HepG2 (cell line): Measurements from ENCODE around the gene CDC27. TPM values are rescaled to one million over a fixed set of nuclear protein-coding genes. Genes with fewer than 3 reads are reported as not detected.

Experiments used
- ATAC-seq: fragments of 200-7000 bp; cut with Tn5 transposase; 3 replicates; pipeline ENCODE4 v1.9.1; 2020; ENCODE audit warnings: mild to moderate bottlenecking, moderate library complexity
- BruUV-seq: library from RNA; stranded (reverse); fragments of 400-500 nt; replicated peaks from 2 replicates; lab custom pipeline; 2021; lab: Mats Ljungman, UMichigan
- CTCF ChIA-PET: fragments of 300-600 bp; formaldehyde crosslinking; extraction: SDS; loops from one replicate; lab custom pipeline; 2021; ENCODE audit warnings: low total read pairs, inconsistent platforms, low intra/inter-chr PET ratio; lab: Yijun Ruan, JAX
- POLR2A ChIA-PET: fragments of 350-600 bp; sonication (Branson Sonifier 250); formaldehyde crosslinking; loops from one replicate; lab custom pipeline; 2020; ENCODE audit warnings: antibody characterized with exemption, inconsistent platforms; lab: Yijun Ruan, JAX
- DNase-seq: peaks from one replicate; pipeline ENCODE4 v3.0.0-alpha.2; 2015; ENCODE audit warnings: low spot score
- FAIRE-seq: peaks from 3 replicates; lab custom pipeline; 2011; peaks lifted over from hg19 to GRCh38; lab: Jason Lieb, UNC
- H2AFZ ChIP-seq: one replicate; pipeline ENCODE4 v1.6.1; 2011; ENCODE audit warnings: low read length, inconsistent platforms
- H3K27ac ChIP-seq: fragments of 300-600 bp; 3 replicates; pipeline ENCODE4 v1.8.0; 2011; ENCODE audit warnings: mixed run types, mild to moderate bottlenecking, mixed read lengths, low read length, inconsistent platforms; ENCODE audit not compliant: insufficient read depth; ENCODE audit errors: extremely low read length
- H3K27me3 ChIP-seq, 2 experiments: fragments of 200-600 bp in 1 of 2; 2 replicates in 1 of 2; 3 replicates in 1 of 2; pipeline versions ENCODE4 v1.6.0 to v1.8.0; 2011; ENCODE audit warnings: low read length in 2 of 2, mild to moderate bottlenecking in 2 of 2, moderate library complexity in 2 of 2, inconsistent platforms in 1 of 2; ENCODE audit not compliant: insufficient read depth in 2 of 2, control insufficient read depth in 1 of 2
- H3K36me3 ChIP-seq, 2 experiments: fragments of 200-600 bp in 1 of 2; replicated peaks in 1 of 2; 2 replicates in 1 of 2; 3 replicates in 1 of 2; pipeline versions ENCODE4 v1.5.1 to v1.8.0; 2011; ENCODE audit warnings: low read length in 2 of 2, inconsistent platforms in 1 of 2; ENCODE audit not compliant: insufficient read depth in 2 of 2, control insufficient read depth in 1 of 2
- H3K4me1 ChIP-seq: 2 replicates; pipeline ENCODE4 v1.5.1; 2012; ENCODE audit warnings: low read length, inconsistent platforms; ENCODE audit not compliant: insufficient read depth
- H3K4me2 ChIP-seq: 2 replicates; pipeline ENCODE4 v1.6.0; 2011; ENCODE audit warnings: low read depth, low read length, inconsistent platforms
- H3K4me3 ChIP-seq, 3 experiments: fragments of 200-600 bp in 1 of 3; sonication (generic), shearing (Covaris generic) in 1 of 3; replicated peaks in 1 of 3; 2 replicates each; pipeline ENCODE4 v1.5.1; 2011 to 2016; ENCODE audit warnings: low read length in 3 of 3, inconsistent platforms in 2 of 3, low read depth in 2 of 3, mild to moderate bottlenecking in 2 of 3, control low read depth in 1 of 3, mixed read lengths in 1 of 3; ENCODE audit not compliant: insufficient read depth in 1 of 3
- H3K79me2 ChIP-seq: one replicate; pipeline ENCODE4 v1.6.1; 2011; ENCODE audit warnings: low read length, inconsistent platforms; ENCODE audit not compliant: insufficient read depth
- H3K9ac ChIP-seq: 2 replicates; pipeline ENCODE4 v1.6.0; 2011; ENCODE audit warnings: mild to moderate bottlenecking, low read depth, low read length, inconsistent platforms; ENCODE audit not compliant: insufficient read depth
- H3K9me3 ChIP-seq: 2 replicates; pipeline ENCODE4 v1.5.1; 2012; ENCODE audit warnings: mild to moderate bottlenecking, low read length
- H4K20me1 ChIP-seq: 2 replicates; pipeline ENCODE4 v1.6.0; 2011; ENCODE audit warnings: inconsistent platforms, mild to moderate bottlenecking, low read length, moderate library complexity; ENCODE audit not compliant: insufficient read depth
- BRCA1 ChIP-seq: sonication (generic); formaldehyde crosslinking; IDR thresholded peaks from 2 replicates; pipeline ENCODE4 v1.4.0; 2020; ENCODE audit warnings: missing genetic modification reagents
- HNF4A ChIP-seq: sonication (generic); formaldehyde crosslinking; IDR thresholded peaks from 2 replicates; pipeline ENCODE4 v1.4.0; 2020; ENCODE audit warnings: missing genetic modification reagents
- NFATC3 ChIP-seq: sonication (generic); formaldehyde crosslinking; IDR thresholded peaks from 2 replicates; pipeline ENCODE4 v1.5.1; 2020; ENCODE audit warnings: mild to moderate bottlenecking, missing genetic modification reagents
- PHF8 ChIP-seq: sonication (generic); formaldehyde crosslinking; IDR thresholded peaks from 2 replicates; pipeline ENCODE4 v1.5.0; 2020; ENCODE audit warnings: missing genetic modification reagents
- STAG1 ChIP-seq: sonication (generic); formaldehyde crosslinking; IDR thresholded peaks from 2 replicates; pipeline ENCODE4 v1.4.0; 2020; ENCODE audit warnings: missing genetic modification reagents
- TBX3 ChIP-seq: fragments of 450-650 bp; IDR thresholded peaks from 2 replicates; pipeline ENCODE4 v1.6.1; 2017; ENCODE audit warnings: antibody characterized with exemption, mild to moderate bottlenecking, inconsistent platforms, borderline replicate concordance
- ZNF124 ChIP-seq: sonication (generic); formaldehyde crosslinking; IDR thresholded peaks from 2 replicates; pipeline ENCODE4 v1.4.0; 2020; ENCODE audit warnings: missing genetic modification reagents
- ZNF143 ChIP-seq: sonication (generic); formaldehyde crosslinking; IDR thresholded peaks from 2 replicates; pipeline ENCODE4 v1.4.0; 2020; ENCODE audit warnings: missing genetic modification reagents
- ZNF24 ChIP-seq: fragments of 450-650 bp; IDR thresholded peaks from 2 replicates; pipeline ENCODE4 v1.6.1; 2017; ENCODE audit warnings: antibody characterized with exemption, mild to moderate bottlenecking
- ZNF3 ChIP-seq: IDR thresholded peaks from 2 replicates; pipeline ENCODE4 v1.7.0; 2017; ENCODE audit warnings: inconsistent platforms
- ZNF326 ChIP-seq: sonication (generic); formaldehyde crosslinking; IDR thresholded peaks from 2 replicates; pipeline ENCODE4 v1.4.0; 2020; ENCODE audit warnings: missing genetic modification reagents, borderline replicate concordance
- ZNF616 ChIP-seq: sonication (generic); formaldehyde crosslinking; IDR thresholded peaks from 2 replicates; pipeline ENCODE4 v1.5.0; 2020; ENCODE audit warnings: low read depth, mild to moderate bottlenecking, missing genetic modification reagents
- WGBS: methylation state at CpG from one replicate; pipeline ENCODE4 v1.1.6; 2017; ENCODE audit warnings: low lambda C conversion rate; 5-methylcytosine and 5-hydroxymethylcytosine counted together
- in situ Hi-C: cut with HindIII; loops from 2 replicates; pipeline ENCODE4 v1.10.0; 2017; ENCODE audit warnings: low pct_unique_long_range_greater_than_20kb; ENCODE audit not compliant: extremely low pct_ligation_motif_present
- intact Hi-C: fragments of 100-400 bp; cut with micrococcal nuclease; formaldehyde crosslinking; loops from one replicate; pipeline ENCODE4 v1.10.0; 2022; ENCODE audit not compliant: unreplicated experiment
- polyA plus RNA-seq, 8 experiments: library from polyadenylated mRNA; depleted of rRNA in 3 of 8; stranded (reverse) in 7 of 8; unstranded in 1 of 8; fragments of >200 nt; fragmentation: Illumina TruSeq in 4 of 8; extraction: Trizol in 4 of 8; gene quantifications; 2 replicates each; pipeline versions ENCODE4 v1.2.1 to v1.2.3, GENCODE V29; 2011 to 2016; ENCODE audit warnings: low read depth in 4 of 8, missing spikeins in 1 of 8, mixed read lengths in 1 of 8; ENCODE audit not compliant: insufficient read depth in 1 of 8
- total RNA-seq, 5 experiments: library from RNA; depleted of rRNA; stranded (reverse); fragments of >200 nt; fragmentation: Illumina TruSeq; extraction: Trizol; gene quantifications; 2 replicates each; pipeline ENCODE4 v1.2.3, GENCODE V29; 2016; ENCODE audit warnings: low read depth in 1 of 5
- TF ChIP-seq, protein P1 (sequence below): sonication (generic); formaldehyde crosslinking; IDR thresholded peaks from 2 replicates; pipeline ENCODE4 v1.8.1; 2023; ENCODE audit warnings: mild to moderate bottlenecking, missing genetic modification reagents
- TF ChIP-seq, protein P2 (sequence below): sonication (generic); formaldehyde crosslinking; IDR thresholded peaks from 2 replicates; pipeline ENCODE4 v1.4.0; 2020; ENCODE audit warnings: missing genetic modification reagents
- TF ChIP-seq, protein P3 (sequence below): sonication (generic); formaldehyde crosslinking; IDR thresholded peaks from 2 replicates; pipeline ENCODE4 v1.5.0; 2020; ENCODE audit warnings: missing genetic modification reagents, mild to moderate bottlenecking, borderline replicate concordance

The CDC27 gene
- total and polyA plus RNA-seq, 2 of the 13 experiments (the other 11 are each of a cell fraction or from before 2014, with no cell fraction given): 80.7 to 102 TPM

DNA sequence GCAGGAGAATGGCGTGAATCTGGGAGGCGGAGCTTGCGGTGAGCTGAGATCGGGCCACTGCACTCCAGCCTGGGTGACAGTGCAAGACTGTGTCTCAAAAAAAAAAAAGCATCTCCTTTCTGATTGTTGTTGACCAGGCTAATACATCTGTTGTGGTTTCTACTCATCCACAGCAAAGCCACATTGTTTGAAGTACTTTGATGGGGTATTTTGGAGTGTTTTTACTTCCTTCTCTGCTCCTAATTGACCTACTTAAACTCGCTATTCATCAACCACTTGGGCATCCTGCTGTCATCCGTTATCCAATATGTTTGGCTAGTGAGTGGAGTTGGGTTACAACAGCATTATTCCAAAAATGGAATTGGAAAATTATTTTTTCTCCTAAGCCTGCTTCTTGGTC lies 3.5 kb upstream of the CDC27 start:
- TF ChIP-seq ZNF143 (CRISPR knock-in tag) (no peak), PHF8 (CRISPR knock-in tag) (no peak), ZNF326 (no peak), ZNF24 (no peak), STAG1 (CRISPR knock-in tag) (no peak), ZNF616 (no peak)
- intact Hi-C loops (no loop called here), in situ Hi-C loops (no loop called here)
- 58% methylated on average over 6 of the region's 6 CpGs for WGBS
- peaks cover 0 to 7% of the 10 kb centered on the region in 2 experiments; a peak in 1 of 5 replicates for H3K27me3 ChIP-seq
- H3K4me2 ChIP-seq: no peak overlapping the region
- no peak overlapping the region for H3K9ac ChIP-seq
- H3K79me2 ChIP-seq: peaks cover 14% of the 10 kb centered on the region
- CTCF ChIA-PET: no interaction called here
- H3K27ac ChIP-seq: no peak overlapping the region
- peaks cover 29% of the 10 kb centered on the region for H3K4me1 ChIP-seq
- H3K9me3 ChIP-seq: no peaks in the 10 kb centered on the region
- no peak for ATAC-seq
- no peaks in the 10 kb centered on the region for H3K36me3 ChIP-seq
- no TSS peak for BruUV-seq
- POLR2A ChIA-PET: no interaction called here
- FAIRE-seq: no peak
- DNase-seq: no peak
- H4K20me1 ChIP-seq: peaks cover 5% of the 10 kb centered on the region; the same call in 1 of the 2 replicates
- H3K4me3 ChIP-seq: no peak overlapping the region
- peak overlapping the region; percentile 2 for H2AFZ ChIP-seq

DNA sequence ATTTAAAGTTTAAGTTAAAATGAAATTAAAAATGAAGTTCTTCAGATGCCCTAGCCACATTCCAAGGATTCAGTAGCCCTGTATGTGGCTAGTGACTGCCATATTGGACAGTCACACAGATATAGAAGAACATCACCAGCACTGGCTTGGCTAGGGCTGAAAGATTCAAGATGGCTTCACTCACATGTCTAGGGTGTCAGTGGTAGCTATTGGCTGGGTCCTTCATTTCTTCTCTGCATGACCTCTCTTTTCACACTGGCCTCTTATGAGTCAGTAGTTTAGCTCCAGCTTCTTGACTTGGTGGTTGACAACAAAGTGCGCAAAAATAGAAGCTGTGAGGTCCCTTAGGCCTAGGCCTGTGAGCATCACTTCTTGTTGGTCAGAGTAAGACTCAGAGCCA lies 1.7 kb upstream of the CDC27 start:
- Histone ChIP-seq H3K4me3 (no peak overlapping the region), H3K27ac (no peak overlapping the region), H3K27me3 (peaks cover 0 to 7% of the 10 kb centered on the region in 2 experiments; a peak in 1 of 5 replicates), H4K20me1 (peaks cover 18% of the 10 kb centered on the region), H3K36me3 (peaks cover 0 to under 1% of the 10 kb centered on the region in 2 experiments; a peak in 1 of 5 replicates), H3K9ac (no peak overlapping the region), H3K79me2 (peaks cover 32% of the 10 kb centered on the region), H2AFZ (no peak overlapping the region), H3K4me2 (no peak overlapping the region), H3K9me3 (no peaks in the 10 kb centered on the region), H3K4me1 (peaks cover 47% of the 10 kb centered on the region)
- ChIA-PET CTCF (no interaction called here), POLR2A (interaction anchor here (1.4 kb wide), 1 partner anchor 16 kb away, joined by 5 read pairs; no protein-coding TSS in a partner anchor)
- intact Hi-C loops: no loop called here
- 96% methylated on average over 1 of the region's 1 CpG for WGBS
- DNase-seq (no peak), ATAC-seq (no peak), FAIRE-seq (no peak)
- BruUV-seq: no TSS peak
- in situ Hi-C loops: no loop called here
- no peak for TF ChIP-seq NFATC3 (CRISPR knock-in tag)
- TF ChIP-seq, protein P1, sequence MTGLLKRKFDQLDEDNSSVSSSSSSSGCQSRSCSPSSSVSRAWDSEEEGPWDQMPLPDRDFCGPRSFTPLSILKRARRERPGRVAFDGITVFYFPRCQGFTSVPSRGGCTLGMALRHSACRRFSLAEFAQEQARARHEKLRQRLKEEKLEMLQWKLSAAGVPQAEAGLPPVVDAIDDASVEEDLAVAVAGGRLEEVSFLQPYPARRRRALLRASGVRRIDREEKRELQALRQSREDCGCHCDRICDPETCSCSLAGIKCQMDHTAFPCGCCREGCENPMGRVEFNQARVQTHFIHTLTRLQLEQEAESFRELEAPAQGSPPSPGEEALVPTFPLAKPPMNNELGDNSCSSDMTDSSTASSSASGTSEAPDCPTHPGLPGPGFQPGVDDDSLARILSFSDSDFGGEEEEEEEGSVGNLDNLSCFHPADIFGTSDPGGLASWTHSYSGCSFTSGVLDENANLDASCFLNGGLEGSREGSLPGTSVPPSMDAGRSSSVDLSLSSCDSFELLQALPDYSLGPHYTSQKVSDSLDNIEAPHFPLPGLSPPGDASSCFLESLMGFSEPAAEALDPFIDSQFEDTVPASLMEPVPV (CRISPR knock-in tag): no peak
- TF ChIP-seq, protein P2, sequence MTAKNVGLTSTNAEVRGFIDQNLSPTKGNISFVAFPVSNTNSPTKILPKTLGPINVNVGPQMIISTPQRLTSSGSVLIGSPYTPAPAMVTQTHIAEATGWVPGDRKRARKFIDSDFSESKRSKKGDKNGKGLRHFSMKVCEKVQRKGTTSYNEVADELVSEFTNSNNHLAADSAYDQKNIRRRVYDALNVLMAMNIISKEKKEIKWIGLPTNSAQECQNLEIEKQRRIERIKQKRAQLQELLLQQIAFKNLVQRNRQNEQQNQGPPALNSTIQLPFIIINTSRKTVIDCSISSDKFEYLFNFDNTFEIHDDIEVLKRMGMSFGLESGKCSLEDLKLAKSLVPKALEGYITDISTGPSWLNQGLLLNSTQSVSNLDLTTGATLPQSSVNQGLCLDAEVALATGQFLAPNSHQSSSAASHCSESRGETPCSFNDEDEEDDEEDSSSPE (CRISPR knock-in tag): no peak
- no peak for TF ChIP-seq ZNF124 (CRISPR knock-in tag)
- no peak for TF ChIP-seq TBX3
- TF ChIP-seq HNF4A (CRISPR knock-in tag): no peak
- no peak for TF ChIP-seq BRCA1 (CRISPR knock-in tag)
- TF ChIP-seq ZNF3 (CRISPR knock-in tag): no peak
- TF ChIP-seq, protein P3, sequence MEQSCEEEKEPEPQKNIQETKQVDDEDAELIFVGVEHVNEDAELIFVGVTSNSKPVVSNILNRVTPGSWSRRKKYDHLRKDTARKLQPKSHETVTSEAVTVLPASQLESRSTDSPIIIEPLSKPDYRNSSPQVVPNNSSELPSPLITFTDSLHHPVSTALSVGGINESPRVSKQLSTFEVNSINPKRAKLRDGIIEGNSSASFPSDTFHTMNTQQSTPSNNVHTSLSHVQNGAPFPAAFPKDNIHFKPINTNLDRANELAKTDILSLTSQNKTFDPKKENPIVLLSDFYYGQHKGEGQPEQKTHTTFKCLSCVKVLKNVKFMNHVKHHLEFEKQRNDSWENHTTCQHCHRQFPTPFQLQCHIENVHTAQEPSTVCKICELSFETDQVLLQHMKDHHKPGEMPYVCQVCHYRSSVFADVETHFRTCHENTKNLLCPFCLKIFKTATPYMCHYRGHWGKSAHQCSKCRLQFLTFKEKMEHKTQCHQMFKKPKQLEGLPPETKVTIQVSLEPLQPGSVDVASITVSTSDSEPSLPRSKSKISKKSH (CRISPR knock-in tag): no peak
